ENCODE measurements around the gene PLA2G12A.
A peak's percentile ranks its signal among the peaks of the same experiment; 100 is the strongest.

PLA2G12A gene

GRCh38 chr4:109729117-109729717 lies 653 bp downstream of the PLA2G12A start:
- peak in 1 of 2 donors; percentile 11 for DNase-seq (ENCODE audit: low read depth in 2 of 2)

GRCh38 chr4:109728385-109728784 lies 1.5 kb downstream of the PLA2G12A start:
- no peak for DNase-seq (ENCODE audit: low read depth in 2 of 2)

GRCh38 chr4:109723110-109723509 lies 6.8 kb downstream of the PLA2G12A start:
- no peak for DNase-seq (ENCODE audit: low read depth in 2 of 2)

- DNase-seq (ENCODE audit: low read depth in 2 of 2): no peak
These were observed 7.5 kb downstream of the PLA2G12A start for GRCh38 chr4:109722357-109722756.

- DNase-seq (ENCODE audit: low read depth in 2 of 2): no peak
These were observed 8.8 kb downstream of the PLA2G12A start for GRCh38 chr4:109721033-109721432.

GRCh38 chr4:109719604-109720003 lies 10.3 kb downstream of the PLA2G12A start:
- no peak for DNase-seq (ENCODE audit: low read depth in 2 of 2)

- no peak for DNase-seq (ENCODE audit: low read depth in 2 of 2)
These were observed 11.1 kb downstream of the PLA2G12A start for GRCh38 chr4:109718759-109719158.

- no peak for DNase-seq (ENCODE audit: low read depth in 2 of 2)
These were observed 16.4 kb downstream of the PLA2G12A start for GRCh38 chr4:109713500-109713899.

- no peak for DNase-seq (ENCODE audit: low read depth in 2 of 2)
These were observed 20.9 kb downstream of the PLA2G12A start for GRCh38 chr4:109708990-109709389.

GRCh38 chr4:109708435-109708834 lies 21.4 kb downstream of the PLA2G12A start:
- no peak for DNase-seq (ENCODE audit: low read depth in 2 of 2)

GRCh38 chr4:109703664-109704361 lies 26.1 kb downstream of the PLA2G12A start:
- DNase-seq (ENCODE audit: low read depth in 2 of 2): no peak

GRCh38 chr4:109702950-109703663 lies 26.8 kb downstream of the PLA2G12A start, which contains the start of gene CASP6:
Gene CASP6 (minus strand): TSS chr4:109703445. CDS start chr4:109703395, 50 bp downstream.
- peak; percentile 54 to 57 for DNase-seq (ENCODE audit: low read depth in 2 of 2)

- no peak for DNase-seq (ENCODE audit: low read depth in 2 of 2)
These were observed 28.1 kb downstream of the PLA2G12A start for GRCh38 chr4:109701566-109702410.

- no peak for DNase-seq (ENCODE audit: low read depth in 2 of 2)
These were observed 30.2 kb downstream of the PLA2G12A start for GRCh38 chr4:109699553-109700225.

- no peak for DNase-seq (ENCODE audit: low read depth in 2 of 2)
These were observed 31.2 kb downstream of the PLA2G12A start for GRCh38 chr4:109698656-109699055.

- no peak for DNase-seq (ENCODE audit: low read depth in 2 of 2)
These were observed 38.4 kb downstream of the PLA2G12A start for GRCh38 chr4:109691411-109691920.

- no peak for DNase-seq (ENCODE audit: low read depth in 2 of 2)
These were observed 39.0 kb downstream of the PLA2G12A start for GRCh38 chr4:109690690-109691410.

GRCh38 chr4:109684727-109685126 lies 45.1 kb downstream of the PLA2G12A start:
- no peak for DNase-seq (ENCODE audit: low read depth in 2 of 2)

- DNase-seq (ENCODE audit: low read depth in 2 of 2): no peak
These were observed 46.1 kb downstream of the PLA2G12A start for GRCh38 chr4:109683621-109684253.

GRCh38 chr4:109682875-109683274 lies 47.0 kb downstream of the PLA2G12A start:
- no peak for DNase-seq (ENCODE audit: low read depth in 2 of 2)
